ENCODE measurements around the gene AGBL4. TPM values are rescaled to one million over a fixed set of nuclear protein-coding genes. Genes with fewer than 3 reads are reported as not detected.

The AGBL4 gene
- total RNA-seq, 1 donor from 2014 or later = not detected

- DNase-seq (ENCODE audit: low spot score) = no peak
- Mint-ChIP-seq H3K27me3 (ENCODE audit: low read depth) (no peaks in the 10 kb centered on the region), H3K27ac (no peak overlapping the region), H3K36me3 (ENCODE audit: low read depth) (no peaks in the 10 kb centered on the region), H3K4me3 (ENCODE audit: low read depth) (no peak overlapping the region), H3K9me3 (no peaks in the 10 kb centered on the region), H3K4me1 (ENCODE audit: low read depth) (no peaks in the 10 kb centered on the region)
- intact Hi-C loops (cut with micrococcal nuclease) = no loop called here
Observed at GRCh38 chr1:49171941-49172593, 851.7 kb downstream of the AGBL4 start.

DNA sequence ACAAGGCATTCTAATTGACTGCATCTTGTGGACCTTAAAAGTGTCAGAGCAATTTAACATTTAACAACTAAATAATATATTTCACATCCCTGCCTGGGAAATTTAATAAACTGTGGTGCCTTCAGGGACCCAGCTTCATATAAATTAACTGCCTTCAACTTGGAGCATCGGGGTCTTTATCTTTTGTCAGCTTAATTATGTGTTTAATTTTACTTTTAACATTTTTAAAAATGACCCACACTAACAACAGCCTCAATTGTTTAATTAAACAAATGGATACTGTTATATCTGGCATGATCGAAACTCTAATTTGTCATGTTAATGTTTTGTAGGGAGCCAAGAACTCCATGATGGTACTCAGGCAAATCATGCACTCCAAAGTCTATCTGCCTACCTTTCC, 857.7 kb downstream of the AGBL4 start:
- Mint-ChIP-seq H3K27me3 (ENCODE audit: low read depth) (no peaks in the 10 kb centered on the region), H3K9me3 (no peaks in the 10 kb centered on the region), H3K4me3 (ENCODE audit: low read depth) (no peak overlapping the region), H3K36me3 (ENCODE audit: low read depth) (no peaks in the 10 kb centered on the region), H3K4me1 (ENCODE audit: low read depth) (no peaks in the 10 kb centered on the region), H3K27ac (no peak overlapping the region)
- intact Hi-C loops (cut with micrococcal nuclease) = no loop called here
- no peak for DNase-seq (ENCODE audit: low spot score)

GRCh38 chr1:49163031-49163430, 860.7 kb downstream of the AGBL4 start:
- DNase-seq (ENCODE audit: low spot score) = no peak
- Mint-ChIP-seq H3K9me3 (no peaks in the 10 kb centered on the region), H3K4me1 (ENCODE audit: low read depth) (no peaks in the 10 kb centered on the region), H3K27me3 (ENCODE audit: low read depth) (no peaks in the 10 kb centered on the region), H3K4me3 (ENCODE audit: low read depth) (no peak overlapping the region), H3K36me3 (ENCODE audit: low read depth) (no peaks in the 10 kb centered on the region), H3K27ac (no peak overlapping the region)
- intact Hi-C loops (cut with micrococcal nuclease) = no loop called here

GRCh38 chr1:49160677-49161076, 863.1 kb downstream of the AGBL4 start:
- no peaks in the 10 kb centered on the region for H3K27me3 Mint-ChIP-seq (ENCODE audit: low read depth)
- no peaks in the 10 kb centered on the region for H3K36me3 Mint-ChIP-seq (ENCODE audit: low read depth)
- no peak overlapping the region for H3K4me3 Mint-ChIP-seq (ENCODE audit: low read depth)
- H3K27ac Mint-ChIP-seq = no peak overlapping the region
- intact Hi-C loops (cut with micrococcal nuclease) = no loop called here
- no peak for DNase-seq (ENCODE audit: low spot score)
- H3K4me1 Mint-ChIP-seq (ENCODE audit: low read depth) = no peaks in the 10 kb centered on the region
- H3K9me3 Mint-ChIP-seq = no peaks in the 10 kb centered on the region

- no peaks in the 10 kb centered on the region for H3K36me3 Mint-ChIP-seq (ENCODE audit: low read depth)
- DNase-seq (ENCODE audit: low spot score) = no peak
- intact Hi-C loops (cut with micrococcal nuclease) = no loop called here
- H3K27me3 Mint-ChIP-seq (ENCODE audit: low read depth) = no peaks in the 10 kb centered on the region
- H3K27ac Mint-ChIP-seq = no peak overlapping the region
- peaks cover 8% of the 10 kb centered on the region for H3K9me3 Mint-ChIP-seq
- no peaks in the 10 kb centered on the region for H3K4me1 Mint-ChIP-seq (ENCODE audit: low read depth)
- H3K4me3 Mint-ChIP-seq (ENCODE audit: low read depth) = no peak overlapping the region
Observed at GRCh38 chr1:49136738-49137251, 887.0 kb downstream of the AGBL4 start.

DNA sequence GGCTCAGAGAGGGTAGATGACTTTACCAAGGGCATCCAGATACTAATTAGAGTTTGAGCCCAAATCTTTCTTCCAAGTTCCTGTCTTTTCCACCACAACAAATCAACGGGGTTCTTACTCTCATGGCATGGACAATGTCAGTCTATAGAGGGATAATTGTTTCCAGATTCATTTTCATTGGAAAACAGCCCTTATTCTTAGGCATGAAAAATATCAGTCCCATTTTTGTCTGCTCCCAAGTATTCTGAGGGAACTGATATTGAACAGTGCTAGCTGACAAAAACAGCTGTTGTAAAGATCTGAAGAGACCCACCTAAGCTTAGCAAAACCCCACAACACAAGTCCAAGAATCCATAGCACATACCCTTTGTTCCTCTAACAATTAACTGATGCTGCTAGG, 898.0 kb downstream of the AGBL4 start:
- Mint-ChIP-seq H3K4me3 (ENCODE audit: low read depth) (no peak overlapping the region), H3K4me1 (ENCODE audit: low read depth) (no peaks in the 10 kb centered on the region), H3K36me3 (ENCODE audit: low read depth) (no peaks in the 10 kb centered on the region), H3K27ac (no peak overlapping the region), H3K9me3 (no peaks in the 10 kb centered on the region), H3K27me3 (ENCODE audit: low read depth) (no peaks in the 10 kb centered on the region)
- intact Hi-C loops (cut with micrococcal nuclease) = no loop called here
- no peak for DNase-seq (ENCODE audit: low spot score)

DNA sequence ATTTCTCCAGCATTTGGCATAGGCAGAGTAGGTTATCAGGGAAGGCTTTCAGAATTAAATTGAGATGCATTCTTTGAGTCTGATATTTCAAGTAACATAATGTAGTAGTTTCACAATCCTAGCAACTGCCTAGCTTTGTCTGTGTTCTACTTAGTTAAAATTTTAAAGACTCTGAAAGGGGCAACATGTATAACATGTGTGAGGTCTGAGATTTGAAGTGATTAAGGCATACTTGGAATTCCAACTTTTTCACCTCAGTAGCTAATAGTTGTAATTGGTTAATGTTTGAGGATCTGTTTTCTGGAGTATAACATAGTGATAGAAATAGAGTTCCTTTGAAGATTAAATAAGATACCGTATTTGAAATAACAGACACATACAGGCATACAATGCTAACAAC, 911.8 kb downstream of the AGBL4 start:
- no peak for DNase-seq (ENCODE audit: low spot score)
- no peak overlapping the region for H3K4me3 Mint-ChIP-seq (ENCODE audit: low read depth)
- no peaks in the 10 kb centered on the region for H3K36me3 Mint-ChIP-seq (ENCODE audit: low read depth)
- no peaks in the 10 kb centered on the region for H3K27me3 Mint-ChIP-seq (ENCODE audit: low read depth)
- H3K9me3 Mint-ChIP-seq = no peaks in the 10 kb centered on the region
- H3K4me1 Mint-ChIP-seq (ENCODE audit: low read depth) = no peaks in the 10 kb centered on the region
- intact Hi-C loops (cut with micrococcal nuclease) = no loop called here
- no peak overlapping the region for H3K27ac Mint-ChIP-seq

- Mint-ChIP-seq H3K27ac (no peak overlapping the region), H3K4me3 (ENCODE audit: low read depth) (no peak overlapping the region), H3K27me3 (ENCODE audit: low read depth) (no peaks in the 10 kb centered on the region), H3K36me3 (ENCODE audit: low read depth) (no peaks in the 10 kb centered on the region), H3K9me3 (no peaks in the 10 kb centered on the region), H3K4me1 (ENCODE audit: low read depth) (peaks cover 3% of the 10 kb centered on the region)
- intact Hi-C loops (cut with micrococcal nuclease) = no loop called here
- DNase-seq (ENCODE audit: low spot score) = no peak
Observed at GRCh38 chr1:49106445-49106844, 917.3 kb downstream of the AGBL4 start.

- H3K9me3 Mint-ChIP-seq = no peaks in the 10 kb centered on the region
- no peak overlapping the region for H3K27ac Mint-ChIP-seq
Observed at GRCh38 chr1:49104575-49104974, 919.2 kb downstream of the AGBL4 start.

GRCh38 chr1:49102752-49103151, 921.0 kb downstream of the AGBL4 start:
- intact Hi-C loops (cut with micrococcal nuclease) = no loop called here
- Mint-ChIP-seq H3K4me1 (ENCODE audit: low read depth) (peaks cover 3% of the 10 kb centered on the region), H3K9me3 (no peaks in the 10 kb centered on the region), H3K27ac (no peak overlapping the region), H3K4me3 (ENCODE audit: low read depth) (no peak overlapping the region), H3K36me3 (ENCODE audit: low read depth) (no peaks in the 10 kb centered on the region), H3K27me3 (ENCODE audit: low read depth) (no peaks in the 10 kb centered on the region)
- no peak for DNase-seq (ENCODE audit: low spot score)

More at GRCh38 chr1:49104575-49104974, 919.2 kb downstream of the AGBL4 start:
- intact Hi-C loops (cut with micrococcal nuclease) = no loop called here
- DNase-seq (ENCODE audit: low spot score) = no peak
- no peaks in the 10 kb centered on the region for H3K36me3 Mint-ChIP-seq (ENCODE audit: low read depth)
- no peaks in the 10 kb centered on the region for H3K27me3 Mint-ChIP-seq (ENCODE audit: low read depth)
- H3K4me3 Mint-ChIP-seq (ENCODE audit: low read depth) = no peak overlapping the region
- H3K4me1 Mint-ChIP-seq (ENCODE audit: low read depth) = peaks cover 3% of the 10 kb centered on the region

- intact Hi-C loops (cut with micrococcal nuclease) = no loop called here
- no peaks in the 10 kb centered on the region for H3K9me3 Mint-ChIP-seq
- no peak overlapping the region for H3K4me3 Mint-ChIP-seq (ENCODE audit: low read depth)
- DNase-seq (ENCODE audit: low spot score) = no peak
- no peaks in the 10 kb centered on the region for H3K36me3 Mint-ChIP-seq (ENCODE audit: low read depth)
- H3K27me3 Mint-ChIP-seq (ENCODE audit: low read depth) = no peaks in the 10 kb centered on the region
- peaks cover 3% of the 10 kb centered on the region for H3K4me1 Mint-ChIP-seq (ENCODE audit: low read depth)
- no peak overlapping the region for H3K27ac Mint-ChIP-seq
Observed at GRCh38 chr1:49098866-49099265, 924.9 kb downstream of the AGBL4 start.

- H3K27me3 Mint-ChIP-seq (ENCODE audit: low read depth) = no peaks in the 10 kb centered on the region
- intact Hi-C loops (cut with micrococcal nuclease) = no loop called here
- no peaks in the 10 kb centered on the region for H3K4me1 Mint-ChIP-seq (ENCODE audit: low read depth)
- H3K36me3 Mint-ChIP-seq (ENCODE audit: low read depth) = no peaks in the 10 kb centered on the region
- H3K27ac Mint-ChIP-seq = no peak overlapping the region
- no peak overlapping the region for H3K4me3 Mint-ChIP-seq (ENCODE audit: low read depth)
- H3K9me3 Mint-ChIP-seq = peaks cover 7% of the 10 kb centered on the region
- no peak for DNase-seq (ENCODE audit: low spot score)
Observed at GRCh38 chr1:49086327-49086726, 937.4 kb downstream of the AGBL4 start.

DNA sequence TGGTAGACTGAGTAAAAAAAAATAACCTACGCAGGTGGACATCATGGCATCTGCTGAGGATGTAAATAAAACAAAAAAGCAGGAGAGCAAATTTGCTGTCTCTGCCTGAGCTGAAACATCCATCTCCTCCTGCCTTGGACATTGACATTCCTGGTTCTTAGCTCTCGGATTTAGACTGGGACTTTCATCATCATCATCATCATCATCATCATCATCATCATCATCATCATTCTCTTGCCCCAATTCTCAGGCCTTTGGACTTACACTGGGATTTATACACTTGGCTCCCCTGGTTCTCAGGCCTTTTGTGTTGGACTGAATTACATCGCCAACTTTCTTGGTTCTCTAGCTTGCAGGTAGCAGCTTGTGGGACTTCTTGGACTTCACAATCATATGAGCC, 938.7 kb downstream of the AGBL4 start:
- Mint-ChIP-seq H3K4me3 (ENCODE audit: low read depth) (no peak overlapping the region), H3K27ac (no peak overlapping the region), H3K9me3 (peaks cover 7% of the 10 kb centered on the region), H3K36me3 (ENCODE audit: low read depth) (no peaks in the 10 kb centered on the region), H3K27me3 (ENCODE audit: low read depth) (no peaks in the 10 kb centered on the region), H3K4me1 (ENCODE audit: low read depth) (no peaks in the 10 kb centered on the region)
- intact Hi-C loops (cut with micrococcal nuclease) = no loop called here
- no peak for DNase-seq (ENCODE audit: low spot score)

GRCh38 chr1:49060766-49061165, 963.0 kb downstream of the AGBL4 start:
- Mint-ChIP-seq H3K4me3 (ENCODE audit: low read depth) (no peak overlapping the region), H3K4me1 (ENCODE audit: low read depth) (no peaks in the 10 kb centered on the region), H3K9me3 (no peaks in the 10 kb centered on the region), H3K36me3 (ENCODE audit: low read depth) (no peaks in the 10 kb centered on the region), H3K27ac (no peak overlapping the region), H3K27me3 (ENCODE audit: low read depth) (no peaks in the 10 kb centered on the region)
- DNase-seq (ENCODE audit: low spot score) = no peak
- intact Hi-C loops (cut with micrococcal nuclease) = no loop called here
